Right atrium auricular region (tissue), 2 donors: ENCODE measurements around the gene CRELD2. TPM values are rescaled to one million over a fixed set of nuclear protein-coding genes. Genes with fewer than 3 reads are reported as not detected.
A peak's percentile ranks its signal among the peaks of the same experiment; 100 is the strongest.

Source experiments
- DNase-seq: peaks from one replicate; pipeline ENCODE4 v3.0.0-alpha.2; 2019; ENCODE audit warnings: low spot score
- H3K27ac ChIP-seq, 2 donors: fragments of 200-600 bp; sonication (generic); 1 replicate in 1 of 2; 2 replicates in 1 of 2; pipeline ENCODE4 v1.5.1; 2016 to 2019
- H3K27me3 ChIP-seq, 2 donors: fragments of 200-600 bp; sonication (generic); one replicate each; pipeline versions ENCODE4 v1.5.1 to v1.6.0; 2017 to 2019
- H3K36me3 ChIP-seq: fragments of 200-600 bp; sonication (generic); one replicate; pipeline ENCODE4 v1.5.1; 2016
- H3K4me1 ChIP-seq, 2 donors: fragments of 200-600 bp; sonication (generic); one replicate each; pipeline versions ENCODE4 v1.5.1 to v1.6.0; 2017 to 2019
- H3K4me3 ChIP-seq, 2 donors: fragments of 200-600 bp; sonication (generic); 1 replicate in 1 of 2; 2 replicates in 1 of 2; pipeline ENCODE4 v1.5.1; 2017 to 2019; ENCODE audit warnings: mild to moderate bottlenecking in 1 of 2, moderate library complexity in 1 of 2
- H3K9me3 ChIP-seq, 2 donors: fragments of 200-600 bp; sonication (generic); one replicate each; pipeline ENCODE4 v1.5.1; 2019
- CTCF ChIP-seq, 2 donors: fragments of 200-600 bp; sonication (generic); IDR thresholded peaks; one replicate each; pipeline ENCODE4 v1.5.1; 2019; ENCODE audit warnings: antibody characterized with exemption in 2 of 2
- total RNA-seq, 2 donors: library from RNA; depleted of rRNA; stranded (reverse); fragments of >200 nt; gene quantifications; one replicate each; pipeline ENCODE4 v1.1.0, GENCODE V29; 2016

CRELD2 gene
- total RNA-seq, 2 donors from 2014 or later: 16.1 to 28.5 TPM

- TF ChIP-seq CTCF (IDR thresholded peaks at IDR 0.05): no peak
- Histone ChIP-seq H3K36me3 (no peaks in the 10 kb centered on the region), H3K4me1 (peaks cover 0 to 29% of the 10 kb centered on the region in 2 donors), H3K9me3 (no peaks in the 10 kb centered on the region), H3K27me3 (no peaks in the 10 kb centered on the region), H3K27ac (no peak overlapping the region), H3K4me3 (no peak overlapping the region)
- DNase-seq: no peak
Measured at GRCh38 chr22:49948958-49949913, 30.8 kb downstream of the CRELD2 start.

GRCh38 chr22:49949914-49950292 lies 31.5 kb downstream of the CRELD2 start:
- no peak overlapping the region for H3K27ac ChIP-seq
- no peak for DNase-seq
- peaks cover 0 to 35% of the 10 kb centered on the region in 2 donors for H3K4me1 ChIP-seq
- no peaks in the 10 kb centered on the region for H3K9me3 ChIP-seq
- H3K4me3 ChIP-seq: no peak overlapping the region
- H3K27me3 ChIP-seq: no peaks in the 10 kb centered on the region
- no peaks in the 10 kb centered on the region for H3K36me3 ChIP-seq
- no peak for TF ChIP-seq CTCF (IDR thresholded peaks at IDR 0.05)

- Histone ChIP-seq H3K27me3 (no peaks in the 10 kb centered on the region), H3K4me1 (peaks cover 0 to 40% of the 10 kb centered on the region in 2 donors), H3K9me3 (no peaks in the 10 kb centered on the region), H3K36me3 (no peaks in the 10 kb centered on the region), H3K27ac (no peak overlapping the region), H3K4me3 (no peak overlapping the region)
- no peak for TF ChIP-seq CTCF (IDR thresholded peaks at IDR 0.05)
- DNase-seq: no peak
Measured at GRCh38 chr22:49950396-49950994, 32.1 kb downstream of the CRELD2 start.

- TF ChIP-seq CTCF (IDR thresholded peaks at IDR 0.05): no peak
- peak overlapping the region in 1 of 2 donors; percentile 90 for H3K27ac ChIP-seq
- no peaks in the 10 kb centered on the region for H3K36me3 ChIP-seq
- H3K9me3 ChIP-seq: no peaks in the 10 kb centered on the region
- DNase-seq: no peak
- H3K4me3 ChIP-seq: no peak overlapping the region
- H3K4me1 ChIP-seq: peaks cover 0 to 43% of the 10 kb centered on the region in 2 donors
- H3K27me3 ChIP-seq: no peaks in the 10 kb centered on the region
Measured at GRCh38 chr22:49951000-49951677, 32.7 kb downstream of the CRELD2 start.

- Histone ChIP-seq H3K4me3 (no peak overlapping the region), H3K27me3 (no peaks in the 10 kb centered on the region), H3K4me1 (peaks cover 0 to 48% of the 10 kb centered on the region in 2 donors), H3K27ac (peak overlapping the region in 1 of 2 donors; percentile 90), H3K36me3 (no peaks in the 10 kb centered on the region), H3K9me3 (no peaks in the 10 kb centered on the region)
- TF ChIP-seq CTCF (IDR thresholded peaks at IDR 0.05): no peak
- no peak for DNase-seq
Measured at GRCh38 chr22:49951678-49951985, 33.2 kb downstream of the CRELD2 start.
